ENCODE data around the gene PTPRG. TPM values are rescaled to one million over a fixed set of nuclear protein-coding genes. Genes with fewer than 3 reads are reported as not detected.

PTPRG gene
- total RNA-seq, 1 donor = 41.0 TPM

DNA sequence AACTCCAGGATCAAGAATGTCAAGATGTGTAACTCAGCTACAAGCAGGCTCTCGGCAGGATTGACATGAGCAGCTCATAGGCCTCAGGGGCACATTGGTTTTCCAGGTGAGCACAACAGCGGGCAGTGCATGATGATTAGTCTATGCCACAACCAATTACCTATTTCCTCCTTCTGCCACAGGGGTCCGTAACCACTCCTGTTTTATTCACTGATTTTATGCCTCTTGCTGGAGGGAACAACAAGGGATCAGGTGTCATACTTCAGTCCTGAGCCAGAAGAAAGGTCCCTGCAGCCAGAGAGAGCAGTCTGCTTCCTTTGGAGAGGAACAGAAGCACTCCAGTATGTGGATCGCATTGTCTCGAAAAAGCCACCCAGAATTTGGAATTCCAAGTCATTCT, 35.1 kb upstream of the PTPRG start:
- TF ChIP-seq, protein P1, sequence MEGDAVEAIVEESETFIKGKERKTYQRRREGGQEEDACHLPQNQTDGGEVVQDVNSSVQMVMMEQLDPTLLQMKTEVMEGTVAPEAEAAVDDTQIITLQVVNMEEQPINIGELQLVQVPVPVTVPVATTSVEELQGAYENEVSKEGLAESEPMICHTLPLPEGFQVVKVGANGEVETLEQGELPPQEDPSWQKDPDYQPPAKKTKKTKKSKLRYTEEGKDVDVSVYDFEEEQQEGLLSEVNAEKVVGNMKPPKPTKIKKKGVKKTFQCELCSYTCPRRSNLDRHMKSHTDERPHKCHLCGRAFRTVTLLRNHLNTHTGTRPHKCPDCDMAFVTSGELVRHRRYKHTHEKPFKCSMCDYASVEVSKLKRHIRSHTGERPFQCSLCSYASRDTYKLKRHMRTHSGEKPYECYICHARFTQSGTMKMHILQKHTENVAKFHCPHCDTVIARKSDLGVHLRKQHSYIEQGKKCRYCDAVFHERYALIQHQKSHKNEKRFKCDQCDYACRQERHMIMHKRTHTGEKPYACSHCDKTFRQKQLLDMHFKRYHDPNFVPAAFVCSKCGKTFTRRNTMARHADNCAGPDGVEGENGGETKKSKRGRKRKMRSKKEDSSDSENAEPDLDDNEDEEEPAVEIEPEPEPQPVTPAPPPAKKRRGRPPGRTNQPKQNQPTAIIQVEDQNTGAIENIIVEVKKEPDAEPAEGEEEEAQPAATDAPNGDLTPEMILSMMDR (IDR thresholded peaks at IDR 0.05; ENCODE audit: insufficient read depth, low read depth, low read length) = no peak
- no peak overlapping the region for H3K4me3 ChIP-seq (ENCODE audit: low read depth, low read length)
- DNase-seq (ENCODE audit: low read depth) = no peak

DNA sequence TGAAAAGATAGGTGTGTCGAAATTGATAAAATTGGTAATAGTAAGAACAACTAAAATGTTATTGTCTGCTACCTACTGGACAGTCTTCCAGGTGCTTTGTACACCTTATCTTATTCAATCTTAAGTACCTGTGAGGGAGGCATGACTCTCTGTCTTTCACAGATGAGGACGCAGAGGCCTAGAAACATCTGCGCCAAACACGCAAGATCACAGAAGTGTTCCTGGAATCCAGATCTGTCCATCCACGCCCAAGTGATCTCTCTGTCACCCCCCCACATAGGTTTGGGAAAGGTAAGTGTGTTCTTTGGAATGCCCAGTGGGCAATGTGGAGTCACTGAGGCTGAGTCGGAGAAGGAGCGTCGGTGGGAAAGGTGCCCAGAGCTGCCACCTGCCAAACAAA, 34.4 kb upstream of the PTPRG start:
- TF ChIP-seq, protein P1 (IDR thresholded peaks at IDR 0.05; ENCODE audit: insufficient read depth, low read depth, low read length) = no peak
- H3K4me3 ChIP-seq (ENCODE audit: low read depth, low read length) = no peak overlapping the region
- no peak for DNase-seq (ENCODE audit: low read depth)

DNA sequence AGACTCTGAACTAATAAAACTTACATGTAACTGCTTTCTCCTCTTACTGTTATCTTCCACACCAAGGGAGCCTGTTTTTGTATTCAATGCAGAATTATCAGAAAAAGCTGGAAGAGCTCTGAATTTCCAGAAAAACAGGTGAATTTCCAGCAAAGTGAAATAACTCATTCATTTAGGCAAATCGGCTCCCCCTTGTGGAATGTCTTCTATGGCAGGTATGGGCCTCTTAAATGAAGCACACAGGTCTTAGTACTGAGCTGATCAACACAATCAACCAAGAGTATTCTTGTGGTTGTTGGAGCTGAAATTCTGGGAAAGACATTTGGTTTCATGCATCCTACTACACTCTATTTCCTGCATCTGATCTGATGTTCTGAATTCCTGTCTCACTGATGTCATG, 31.0 kb upstream of the PTPRG start:
- peak; percentile 42 for DNase-seq (ENCODE audit: low read depth)
- TF ChIP-seq, protein P1 (IDR thresholded peaks at IDR 0.05; ENCODE audit: insufficient read depth, low read depth, low read length) = peak; percentile 55
- no peak overlapping the region for H3K4me3 ChIP-seq (ENCODE audit: low read depth, low read length)

DNA sequence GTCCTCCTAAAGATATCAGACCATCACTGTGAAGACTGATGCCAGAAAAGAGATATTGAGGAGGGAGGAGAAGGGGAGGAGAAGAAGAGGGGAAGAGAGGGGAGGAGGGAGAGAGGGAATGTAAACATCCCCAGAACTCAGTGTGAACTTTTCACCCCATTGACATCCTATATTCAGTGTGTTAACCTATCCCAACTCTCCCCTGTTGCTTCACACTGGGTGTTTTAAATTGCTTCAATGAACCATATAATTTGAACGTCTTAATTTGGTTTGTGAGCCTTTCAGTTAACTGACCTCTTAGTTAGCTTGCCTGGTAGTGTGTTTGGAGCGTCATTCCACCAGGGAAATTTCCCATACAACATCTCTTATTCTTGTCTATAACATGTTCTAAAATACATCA, 29.8 kb upstream of the PTPRG start:
- H3K4me3 ChIP-seq (ENCODE audit: low read depth, low read length) = no peak overlapping the region
- no peak for DNase-seq (ENCODE audit: low read depth)
- TF ChIP-seq, protein P1 (IDR thresholded peaks at IDR 0.05; ENCODE audit: insufficient read depth, low read depth, low read length) = no peak

DNA sequence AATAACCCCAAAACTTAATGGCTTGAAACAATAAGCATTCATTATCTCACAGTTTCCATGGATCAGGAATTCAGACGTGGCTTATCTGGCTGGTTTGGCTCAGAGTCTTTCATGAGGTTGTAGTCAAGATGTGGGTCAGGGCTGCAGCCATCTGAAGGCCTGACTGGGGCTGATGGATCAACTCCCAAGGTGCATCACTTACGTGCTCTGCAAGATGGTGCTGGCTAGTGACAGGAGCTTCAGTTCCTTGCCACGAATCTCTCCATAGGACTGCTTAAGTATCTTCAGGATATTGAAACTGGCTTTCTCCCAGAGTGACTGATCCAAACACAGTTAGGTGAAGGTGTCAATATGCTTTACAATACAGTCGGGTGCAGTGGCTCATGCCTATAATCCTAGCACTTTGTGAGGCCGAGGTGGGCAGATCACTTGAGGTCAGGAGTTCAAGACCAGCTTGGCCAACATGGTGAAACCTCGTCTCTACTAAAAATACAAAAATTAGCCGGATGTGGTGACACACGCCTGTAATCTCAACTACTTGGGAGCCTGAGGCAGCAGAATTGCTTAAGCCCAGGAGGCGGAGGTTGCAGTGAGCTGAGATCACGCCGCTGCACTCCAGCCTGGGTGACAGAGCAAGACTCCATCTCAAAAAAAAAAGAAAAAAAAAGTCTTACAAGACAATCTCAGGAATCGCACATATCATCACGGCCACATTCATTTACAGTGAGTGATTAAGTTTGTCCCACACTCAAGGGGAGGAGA, 28.5 kb upstream of the PTPRG start:
- TF ChIP-seq, protein P1 (IDR thresholded peaks at IDR 0.05; ENCODE audit: insufficient read depth, low read depth, low read length) = no peak
- no peak overlapping the region for H3K4me3 ChIP-seq (ENCODE audit: low read depth, low read length)
- DNase-seq (ENCODE audit: low read depth) = no peak

DNA sequence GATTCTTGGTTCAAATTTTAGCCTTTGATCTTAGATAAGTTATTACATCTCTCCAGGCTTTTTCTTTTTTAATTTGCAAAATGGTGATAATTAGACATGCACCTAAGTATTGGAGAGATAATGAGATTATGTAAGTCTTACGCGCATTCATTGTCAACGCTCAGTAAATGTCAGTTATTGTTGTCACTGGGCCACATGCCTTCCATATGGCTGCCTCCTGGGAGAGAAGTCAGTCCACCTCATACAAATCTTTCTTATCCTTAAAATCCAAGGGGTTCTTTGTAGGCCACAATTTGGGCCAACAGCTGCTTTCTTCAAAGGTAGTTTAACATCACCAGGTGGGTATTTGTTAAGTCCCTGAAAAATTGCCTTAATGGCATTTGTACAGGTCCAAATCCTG, 25.5 kb upstream of the PTPRG start:
- DNase-seq (ENCODE audit: low read depth) = no peak
- H3K4me3 ChIP-seq (ENCODE audit: low read depth, low read length) = no peak overlapping the region
- TF ChIP-seq, protein P1 (IDR thresholded peaks at IDR 0.05; ENCODE audit: insufficient read depth, low read depth, low read length) = no peak

DNA sequence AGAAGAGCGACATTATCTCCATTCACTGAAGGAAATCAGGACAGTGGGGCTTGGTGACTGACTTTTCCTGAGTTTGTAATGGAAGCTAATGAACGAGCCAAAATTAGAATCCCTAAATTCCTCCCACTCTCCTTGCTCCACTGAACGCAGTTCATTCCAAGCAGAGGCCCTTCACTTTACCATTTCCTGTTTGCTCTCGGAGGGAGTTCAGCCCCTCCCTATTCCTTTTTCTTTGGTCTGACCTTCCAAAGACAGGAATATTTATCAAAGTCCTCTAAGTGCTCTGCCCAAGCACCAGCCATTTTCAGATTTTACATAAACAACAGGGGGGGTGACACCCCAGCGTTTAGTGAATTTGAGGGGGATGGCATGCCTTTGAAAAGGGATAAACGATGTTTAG, 24.0 kb upstream of the PTPRG start:
- DNase-seq (ENCODE audit: low read depth) = no peak
- H3K4me3 ChIP-seq (ENCODE audit: low read depth, low read length) = no peak overlapping the region
- TF ChIP-seq, protein P1 (IDR thresholded peaks at IDR 0.05; ENCODE audit: insufficient read depth, low read depth, low read length) = no peak
